Uterus (tissue), 2 donors: ENCODE measurements around the gene SLC66A1.

ENCODE experiments used
- CTCF ChIP-seq, 4 experiments: fragments of 200-600 bp in 2 of 4; fragments of 450-650 bp in 2 of 4; sonication (generic) in 2 of 4; IDR thresholded peaks; one replicate each; pipeline ENCODE4 v1.5.1; 2016 to 2019; ENCODE audit warnings: antibody characterized with exemption in 4 of 4, mild to moderate bottlenecking in 2 of 4, moderate library complexity in 1 of 4
- POLR2A ChIP-seq, 2 donors: fragments of 450-650 bp; IDR thresholded peaks; one replicate each; pipeline ENCODE4 v1.6.1; 2016; ENCODE audit warnings: antibody characterized with exemption in 2 of 2, mild to moderate bottlenecking in 1 of 2, moderate library complexity in 1 of 2

- no peak for TF ChIP-seq CTCF (IDR thresholded peaks at IDR 0.05)
- TF ChIP-seq POLR2A (IDR thresholded peaks at IDR 0.05): no peak
Measured at GRCh38 chr1:19313961-19314882, 2.1 kb downstream of the SLC66A1 start.
